Measurements from ENCODE around the gene UBASH3B.
A peak's percentile ranks its signal among the peaks of the same experiment; 100 is the strongest.
"Not testable (repeated sequence)": the region's sequence is repeated elsewhere in the genome, so short reads cannot be mapped to it uniquely, and the experiment has no call there.

UBASH3B gene, protein sequence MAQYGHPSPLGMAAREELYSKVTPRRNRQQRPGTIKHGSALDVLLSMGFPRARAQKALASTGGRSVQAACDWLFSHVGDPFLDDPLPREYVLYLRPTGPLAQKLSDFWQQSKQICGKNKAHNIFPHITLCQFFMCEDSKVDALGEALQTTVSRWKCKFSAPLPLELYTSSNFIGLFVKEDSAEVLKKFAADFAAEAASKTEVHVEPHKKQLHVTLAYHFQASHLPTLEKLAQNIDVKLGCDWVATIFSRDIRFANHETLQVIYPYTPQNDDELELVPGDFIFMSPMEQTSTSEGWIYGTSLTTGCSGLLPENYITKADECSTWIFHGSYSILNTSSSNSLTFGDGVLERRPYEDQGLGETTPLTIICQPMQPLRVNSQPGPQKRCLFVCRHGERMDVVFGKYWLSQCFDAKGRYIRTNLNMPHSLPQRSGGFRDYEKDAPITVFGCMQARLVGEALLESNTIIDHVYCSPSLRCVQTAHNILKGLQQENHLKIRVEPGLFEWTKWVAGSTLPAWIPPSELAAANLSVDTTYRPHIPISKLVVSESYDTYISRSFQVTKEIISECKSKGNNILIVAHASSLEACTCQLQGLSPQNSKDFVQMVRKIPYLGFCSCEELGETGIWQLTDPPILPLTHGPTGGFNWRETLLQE

DNA sequence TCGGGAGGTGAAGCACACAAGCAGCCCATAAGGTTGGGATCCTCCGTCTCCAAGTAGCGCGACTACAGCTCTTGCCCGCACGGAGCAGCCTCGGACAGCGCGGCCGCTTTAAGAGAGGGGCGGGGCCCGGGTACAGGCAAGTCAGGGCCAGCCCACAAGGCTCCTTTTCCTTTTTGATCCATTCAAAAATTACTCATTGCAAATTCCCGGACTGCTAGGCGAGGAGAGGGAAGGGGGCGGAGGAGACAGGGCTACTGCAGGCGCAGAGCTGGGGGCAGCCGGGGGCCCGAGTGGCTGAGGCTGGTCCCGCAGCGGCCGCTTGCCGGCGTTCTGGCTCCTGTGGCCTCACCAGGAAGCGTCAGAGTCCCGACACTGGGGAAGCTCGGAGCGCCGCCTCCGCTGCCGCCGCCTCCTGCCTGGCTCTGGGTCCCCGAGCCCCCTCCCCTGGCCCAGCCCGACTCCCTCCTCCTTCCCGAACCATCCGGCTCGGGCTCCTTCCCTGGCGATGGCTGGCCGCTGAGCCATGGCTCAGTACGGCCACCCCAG lies at the start of gene UBASH3B:
TSS of gene UBASH3B (plus strand) at position 196 of the 546 bp plus-strand sequence. CDS start at position 524, 328 bp downstream.
- DNase-seq = peak; percentile 54 to 64

DNA sequence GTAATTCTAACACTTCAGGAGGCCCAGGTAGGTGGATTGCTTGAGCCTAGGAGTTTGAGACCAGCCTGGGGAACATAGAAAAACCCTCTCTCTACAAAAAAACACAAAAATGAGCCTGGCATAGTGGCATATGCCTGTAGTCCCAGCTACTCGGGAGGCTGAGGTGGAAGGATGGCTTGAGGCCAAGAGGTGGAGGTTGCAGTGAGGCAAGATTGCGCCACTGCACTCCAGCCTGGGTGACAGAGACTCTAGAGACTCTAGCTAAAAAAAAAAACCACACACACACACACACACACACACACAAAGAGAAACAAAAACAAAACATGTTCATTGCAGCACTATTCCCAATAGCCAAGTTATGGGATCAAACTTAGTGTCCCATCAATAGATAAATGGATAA lies 48.4 kb upstream of the UBASH3B start:
- not testable (repeated sequence) for DNase-seq

DNA sequence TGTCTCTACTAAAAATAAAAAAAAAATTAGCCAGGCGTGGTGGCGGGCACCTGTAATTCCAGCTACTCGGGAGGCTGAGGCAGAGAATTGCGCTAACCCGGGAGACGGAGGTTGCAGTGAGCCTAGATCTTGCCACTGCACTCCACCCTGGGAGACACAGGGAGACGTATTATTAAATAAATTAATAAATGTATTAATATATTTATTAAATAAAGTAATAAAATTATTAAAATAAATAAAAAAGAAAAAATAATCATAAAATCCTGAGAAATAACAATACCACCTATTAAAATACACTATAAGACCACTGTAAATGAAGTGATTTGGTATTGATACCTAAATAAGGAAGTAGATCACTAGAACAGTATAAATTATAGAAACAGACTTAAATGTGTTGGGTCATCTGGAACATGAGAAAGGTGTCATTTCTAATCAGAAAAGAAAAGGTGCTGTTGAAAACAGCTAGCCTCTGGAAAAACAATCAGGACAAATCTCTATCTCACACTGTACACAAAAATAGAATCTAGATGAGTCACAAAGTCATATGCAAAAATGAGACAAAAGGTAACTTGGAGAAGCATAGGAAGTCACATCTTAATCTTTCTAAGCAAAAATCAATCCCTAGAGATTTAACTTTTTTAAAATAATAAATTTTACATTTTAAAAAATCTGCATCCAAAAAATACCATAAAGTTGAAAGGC lies 43.2 kb upstream of the UBASH3B start:
- no peak for DNase-seq

DNA sequence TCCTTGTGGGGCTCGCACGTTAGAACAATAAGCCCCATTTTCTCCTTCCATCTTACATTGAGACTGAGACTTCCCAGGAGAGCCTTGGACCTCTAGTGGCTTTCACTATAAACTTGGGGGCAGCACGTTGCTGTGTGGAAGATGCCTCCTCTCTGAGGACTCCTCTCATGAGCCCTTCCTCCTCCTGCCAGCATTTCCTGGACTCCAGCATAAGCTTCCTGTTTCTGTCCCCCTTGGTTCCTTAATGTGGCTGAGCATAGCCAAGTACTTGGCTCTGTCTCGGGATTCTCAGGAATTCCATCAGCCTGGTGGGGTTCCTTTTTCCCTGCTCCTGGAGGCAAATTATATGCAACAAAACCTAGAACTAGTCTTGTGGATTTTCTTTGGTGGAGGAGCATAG lies 38.8 kb upstream of the UBASH3B start:
- no peak for DNase-seq

DNA sequence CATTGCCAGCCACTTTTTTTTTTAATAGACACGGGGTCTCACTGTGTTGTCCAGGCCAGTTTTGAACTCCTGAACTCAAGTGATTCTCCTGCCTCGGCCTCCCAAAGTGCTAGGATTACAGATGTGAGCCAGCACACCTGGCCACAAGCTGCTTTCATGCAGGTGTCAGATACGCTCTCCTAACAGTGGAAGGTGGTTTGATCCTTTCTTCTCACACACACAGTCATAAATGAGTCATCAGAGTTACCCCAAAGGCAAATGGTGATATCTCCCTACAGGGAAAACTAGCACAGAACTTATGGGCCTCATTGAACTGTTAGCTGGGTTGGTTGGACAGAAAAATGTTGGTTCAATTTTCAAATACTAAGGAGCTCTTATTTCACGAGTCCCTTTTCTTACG lies 38.2 kb upstream of the UBASH3B start:
- DNase-seq = no peak

DNA sequence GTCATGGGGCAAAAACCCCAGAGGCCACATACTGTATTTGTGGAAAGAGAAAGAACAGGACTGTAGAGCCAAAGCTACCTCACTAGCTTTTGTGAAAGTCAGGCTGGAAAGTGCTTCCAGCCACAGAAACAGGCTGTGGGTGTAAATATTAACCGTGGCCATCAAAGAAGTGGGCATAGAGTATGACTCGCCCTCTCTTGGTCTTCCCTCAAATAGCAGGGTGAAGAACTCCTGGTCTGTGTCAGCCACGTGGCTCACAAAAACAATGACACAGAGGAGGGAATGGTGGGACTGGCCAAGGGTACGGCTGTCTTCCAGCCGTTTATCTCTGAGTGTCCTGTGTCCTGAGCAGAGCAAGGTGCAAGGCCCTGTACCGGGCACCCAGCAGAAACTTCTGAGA lies 37.6 kb upstream of the UBASH3B start:
- no peak for DNase-seq

DNA sequence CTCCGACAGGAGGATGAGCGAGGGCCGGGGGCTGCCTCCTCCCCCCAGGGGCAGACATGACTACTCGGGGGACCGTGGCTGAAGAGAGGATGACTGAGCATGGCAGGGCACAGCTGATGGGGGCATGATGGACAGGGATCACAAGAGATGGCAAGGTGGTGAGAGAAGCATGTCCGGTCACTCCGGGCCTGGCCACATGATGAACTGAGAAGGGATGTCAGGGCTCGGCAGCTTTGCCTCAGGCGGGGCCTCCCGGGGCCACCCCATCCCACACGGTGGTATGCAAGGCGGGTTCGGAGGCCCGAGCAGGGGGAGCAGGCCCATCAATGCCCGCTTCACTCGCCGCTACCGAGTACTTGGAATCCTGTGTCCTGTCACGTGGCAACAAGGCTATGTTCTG lies 36.6 kb upstream of the UBASH3B start:
- no peak for DNase-seq

DNA sequence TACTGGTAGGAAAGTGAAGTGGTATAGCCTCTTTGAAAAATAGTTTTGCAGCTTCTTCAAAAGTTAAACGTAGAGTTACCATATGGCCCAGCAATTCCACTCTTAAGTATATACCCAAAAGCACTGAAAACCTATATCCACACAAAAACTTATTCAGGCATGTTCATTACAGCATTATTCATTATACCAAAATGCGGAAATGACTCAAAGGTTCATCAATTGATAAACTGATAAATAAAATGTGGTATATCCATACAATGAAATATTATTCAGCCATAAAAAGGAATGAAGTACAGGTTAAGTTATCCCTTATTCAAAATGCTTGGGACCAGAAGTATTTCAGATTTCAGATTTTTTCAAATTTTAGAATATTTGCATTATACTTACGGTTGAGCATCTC lies 35.8 kb upstream of the UBASH3B start:
- no peak for DNase-seq

DNA sequence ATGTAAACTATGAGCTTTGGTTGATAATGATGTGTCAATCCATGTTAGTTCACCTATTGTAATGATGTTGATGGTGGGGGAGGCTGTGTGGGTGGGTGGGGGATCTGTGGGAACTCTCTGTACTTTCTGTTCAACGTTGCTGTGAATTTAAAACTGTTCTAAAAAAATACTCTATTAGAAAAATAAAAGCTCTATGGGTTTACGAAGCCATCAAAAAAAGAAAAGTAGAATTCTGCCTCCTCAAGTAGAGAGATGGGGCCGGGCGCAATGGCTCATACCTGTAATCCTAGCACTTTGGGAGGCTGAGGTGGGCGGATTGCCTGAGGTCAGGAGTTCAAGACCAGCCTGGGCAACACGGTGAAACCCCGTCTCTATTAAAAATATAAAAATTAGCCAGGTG lies 30.0 kb upstream of the UBASH3B start:
- not testable (repeated sequence) for DNase-seq

DNA sequence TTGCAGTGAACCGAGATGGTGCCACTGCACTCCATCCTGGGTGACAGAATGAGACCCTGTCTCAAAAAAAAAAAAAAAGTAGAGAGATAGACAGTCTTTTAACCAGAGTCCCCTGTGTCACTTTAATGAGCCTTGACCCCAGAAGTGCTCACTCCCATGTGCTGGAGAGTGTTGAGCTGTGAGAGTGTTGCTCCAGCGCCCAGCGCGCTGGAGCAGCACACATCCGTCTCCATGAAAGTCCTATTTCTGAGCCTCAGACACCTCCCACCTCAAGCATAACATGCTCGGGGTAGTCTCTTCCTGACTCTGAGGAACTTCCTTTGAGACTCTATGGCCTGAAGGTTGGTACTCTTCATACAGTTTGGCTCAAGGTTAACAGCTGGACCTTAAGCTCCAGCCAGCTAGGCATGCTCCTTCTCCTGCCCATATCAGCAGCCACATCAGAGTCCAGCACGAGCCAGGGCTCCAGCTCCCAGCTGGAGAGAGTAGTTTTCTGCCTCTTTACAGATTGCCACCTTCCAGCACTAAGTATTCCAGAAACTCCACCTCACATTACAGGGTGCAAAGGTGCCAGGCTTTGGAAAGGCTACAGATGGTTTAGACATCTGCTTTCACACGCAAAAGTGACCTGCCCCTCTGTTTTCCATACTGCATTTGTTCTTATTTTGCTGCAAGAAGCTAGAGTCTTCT lies 29.4 kb upstream of the UBASH3B start:
- DNase-seq = no peak

DNA sequence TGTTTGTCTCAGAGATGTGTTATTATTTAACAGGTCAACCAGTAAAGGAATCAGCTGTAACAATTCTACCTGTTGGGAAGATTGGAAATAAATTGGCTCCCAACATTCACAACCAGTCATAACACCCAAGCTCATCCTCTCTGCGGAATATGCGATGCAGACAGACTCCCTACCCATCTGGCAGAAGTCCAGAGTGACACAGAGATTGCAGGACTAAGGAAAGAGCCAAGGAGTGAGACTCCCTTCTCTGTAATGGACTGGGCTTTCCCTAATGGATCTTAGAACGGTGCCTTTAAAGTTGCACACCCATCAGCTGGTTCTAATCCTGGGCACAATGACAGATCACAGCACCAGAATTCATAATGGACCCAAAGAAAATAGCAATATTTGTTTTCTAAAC lies 27.8 kb upstream of the UBASH3B start:
- no peak for DNase-seq

DNA sequence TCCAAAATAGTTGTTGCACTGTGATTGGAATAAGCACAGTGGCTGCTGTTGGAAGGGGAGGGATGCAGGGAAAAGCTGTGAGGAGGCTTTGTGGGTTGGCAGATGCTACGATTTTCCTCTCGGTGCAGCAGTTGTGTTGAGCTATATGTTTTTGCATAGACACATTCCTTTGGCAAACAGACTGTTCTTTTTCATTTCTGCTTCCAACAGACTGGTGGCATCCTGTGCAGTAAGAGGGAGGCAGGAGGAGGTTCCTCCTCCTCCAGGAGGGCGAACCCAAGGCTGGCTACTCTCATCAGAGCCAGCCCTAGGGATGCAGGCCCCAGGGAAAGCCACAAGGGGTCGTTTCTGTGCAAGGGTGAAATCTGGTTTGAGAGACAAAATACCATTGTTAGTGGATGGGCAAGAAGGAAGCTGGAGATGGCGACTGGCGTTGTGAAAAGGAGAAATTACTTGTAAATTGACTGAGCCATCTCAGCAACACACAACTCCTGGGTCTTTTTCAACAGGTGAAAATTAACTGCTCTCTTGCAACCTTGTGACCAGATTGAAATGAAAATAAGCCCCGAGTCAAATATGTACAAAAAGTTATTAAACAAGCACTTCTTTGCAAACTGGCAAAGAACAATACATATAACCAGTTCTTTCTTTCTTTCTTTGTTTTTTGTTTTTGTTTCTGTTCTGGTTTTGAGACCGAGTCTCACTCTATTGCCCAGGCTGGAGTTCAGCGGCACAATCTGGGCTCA lies 26.5 kb upstream of the UBASH3B start:
- peak; percentile 75 to 82 for DNase-seq

DNA sequence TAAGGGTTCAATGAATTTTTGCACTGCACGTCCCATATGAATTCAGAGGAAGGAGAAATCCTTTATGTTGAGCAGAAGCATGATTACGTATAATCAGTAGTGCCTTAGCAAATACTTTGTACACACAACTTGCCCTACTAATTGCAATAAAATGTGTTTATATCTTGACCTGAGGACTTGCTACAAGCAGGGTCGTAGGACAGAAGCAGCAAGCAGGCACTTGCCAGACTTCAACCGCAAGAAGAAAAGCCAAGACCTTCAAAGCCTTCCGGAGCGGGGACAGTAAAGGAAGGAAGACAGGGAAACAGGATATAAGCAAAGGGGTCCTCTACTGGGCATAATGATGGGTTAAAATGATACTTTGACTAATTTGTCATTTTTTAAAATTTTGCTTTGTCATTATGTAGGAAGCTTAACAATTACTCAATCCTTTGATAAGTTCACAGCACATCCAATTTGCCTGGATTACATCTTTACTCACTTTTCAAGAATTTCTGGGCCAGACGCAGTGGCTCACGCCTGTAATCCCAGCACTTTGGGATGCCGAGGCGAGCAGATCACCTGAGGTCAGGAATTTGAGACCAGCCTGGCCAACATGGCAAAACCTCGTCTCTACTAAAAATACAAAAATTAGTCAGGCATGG lies 23.2 kb upstream of the UBASH3B start:
- DNase-seq = no peak

DNA sequence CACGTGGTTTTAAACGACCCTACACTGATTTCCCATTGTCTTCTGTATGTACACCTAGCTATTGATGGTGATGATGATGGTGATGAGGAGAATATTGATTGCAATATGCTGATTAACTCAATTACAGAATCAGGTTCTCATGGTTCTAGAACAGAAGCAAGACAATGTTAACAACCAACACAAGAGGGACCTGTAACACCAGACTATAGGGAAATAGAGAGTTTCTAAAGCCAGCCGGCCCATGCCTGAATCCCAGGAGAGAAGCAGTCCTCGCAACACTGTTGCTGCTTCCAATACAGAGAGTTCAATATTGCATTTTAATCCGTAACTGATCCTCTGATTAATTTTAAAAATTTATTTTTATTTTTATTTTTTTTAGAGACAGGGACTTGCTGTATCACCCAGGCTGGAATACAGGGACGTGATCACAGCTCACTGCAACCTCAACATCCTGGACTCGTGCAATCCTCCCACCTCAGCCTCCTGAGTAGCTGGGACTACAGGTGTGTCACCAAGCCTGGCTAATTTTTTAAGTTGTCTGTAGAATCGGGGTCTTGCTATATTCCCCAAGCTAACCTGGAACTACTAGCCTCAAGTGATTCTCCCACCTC lies 22.2 kb upstream of the UBASH3B start:
- DNase-seq = peak; percentile 3 to 64

DNA sequence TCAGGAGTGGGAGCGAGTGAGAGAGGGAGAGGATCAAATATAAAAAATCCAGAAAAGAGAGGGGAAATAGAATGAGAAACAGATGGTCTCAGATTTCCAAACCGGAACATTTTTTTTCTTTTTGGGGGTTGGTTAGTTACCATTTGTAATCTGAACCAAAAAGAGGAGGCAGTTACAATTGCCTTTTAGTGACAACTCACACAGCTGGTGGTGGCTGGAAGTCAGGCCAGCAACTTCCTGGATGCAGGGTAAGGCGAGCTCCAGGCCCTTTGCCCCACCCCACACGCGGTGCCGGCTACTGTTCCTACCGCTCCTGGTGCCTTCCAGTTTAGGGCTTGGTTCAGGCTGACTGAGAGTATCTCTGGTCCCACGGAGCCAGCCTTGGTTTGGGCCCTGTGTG lies 21.0 kb upstream of the UBASH3B start:
- DNase-seq = no peak

DNA sequence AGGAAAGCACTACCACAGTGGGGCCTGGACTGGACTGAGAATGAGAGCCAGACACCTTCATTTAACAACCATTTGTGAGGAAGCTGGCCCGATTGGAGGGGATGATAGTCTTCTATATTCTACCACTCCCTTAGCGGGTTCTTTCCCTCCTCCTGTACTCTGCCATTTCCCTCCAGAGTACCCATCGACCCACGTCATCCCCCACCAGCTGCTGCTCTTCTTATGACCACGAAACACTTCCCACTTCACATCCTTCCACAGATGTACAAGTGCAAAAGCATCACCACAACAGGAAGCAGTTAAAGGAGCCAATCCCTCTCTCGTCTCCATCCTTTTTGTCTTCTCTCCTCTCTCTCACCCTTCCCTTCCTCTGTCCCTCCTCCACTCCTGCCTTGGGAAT lies 18.0 kb upstream of the UBASH3B start:
- no peak for DNase-seq

DNA sequence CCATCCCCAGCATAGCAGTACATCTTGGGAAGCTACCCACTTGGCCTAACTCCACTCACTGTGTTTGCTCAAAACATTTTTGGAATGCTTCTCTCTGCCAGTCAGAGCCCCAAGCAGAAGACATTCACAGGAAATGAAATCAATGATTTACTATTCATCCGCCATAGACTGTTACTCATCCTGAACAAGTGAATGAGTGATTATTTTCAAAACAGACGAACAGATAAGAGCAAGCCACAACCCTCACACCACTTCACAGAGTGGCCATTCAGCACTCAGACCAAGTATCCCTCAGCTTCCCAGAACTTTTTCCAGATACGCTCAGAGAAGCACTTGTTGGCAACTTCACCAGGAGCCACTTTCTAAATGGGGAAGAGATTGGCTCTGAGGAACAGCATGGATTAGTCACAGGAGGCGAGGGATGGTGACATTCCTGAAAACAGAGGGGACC lies 13.0 kb upstream of the UBASH3B start:
- no peak for DNase-seq

DNA sequence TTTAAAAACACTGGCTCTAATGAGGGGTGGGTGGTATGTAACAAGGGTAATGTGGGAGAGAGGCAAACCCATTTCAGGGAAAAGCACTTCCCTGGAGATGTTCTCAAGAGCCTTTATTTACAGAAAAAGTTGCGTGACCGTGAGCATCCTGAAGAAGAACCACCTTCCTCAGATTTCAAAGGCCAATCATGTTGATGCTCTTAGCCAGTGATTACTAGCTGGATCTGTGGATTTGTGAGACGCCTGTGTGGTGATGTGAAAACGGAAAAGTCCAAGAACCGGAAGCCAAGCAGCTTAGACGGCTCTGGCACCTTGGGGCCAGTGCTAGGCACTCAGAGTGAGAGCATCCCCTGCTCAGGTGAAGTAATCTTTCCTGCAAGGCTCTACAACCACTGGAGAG lies 12.6 kb upstream of the UBASH3B start:
- DNase-seq = no peak

DNA sequence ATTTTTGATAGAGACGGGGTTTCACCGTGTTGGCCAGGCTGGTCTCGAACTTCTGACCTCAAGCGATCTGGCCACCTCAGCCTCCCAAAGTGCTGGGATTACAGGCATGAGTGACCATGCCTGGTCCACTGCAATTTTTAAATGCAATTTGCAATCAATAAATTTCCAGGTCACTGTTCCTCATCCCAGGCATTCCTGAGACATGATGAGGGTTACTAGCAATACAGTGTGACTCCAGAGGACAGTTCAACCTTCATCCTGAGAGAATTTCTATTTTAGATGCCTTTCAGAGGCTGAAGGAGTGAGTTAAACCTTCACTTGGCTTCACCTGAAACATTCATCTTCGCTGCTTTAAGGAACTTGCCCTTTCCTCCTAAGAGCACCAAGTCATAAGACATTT lies 9.7 kb upstream of the UBASH3B start:
- no peak for DNase-seq

DNA sequence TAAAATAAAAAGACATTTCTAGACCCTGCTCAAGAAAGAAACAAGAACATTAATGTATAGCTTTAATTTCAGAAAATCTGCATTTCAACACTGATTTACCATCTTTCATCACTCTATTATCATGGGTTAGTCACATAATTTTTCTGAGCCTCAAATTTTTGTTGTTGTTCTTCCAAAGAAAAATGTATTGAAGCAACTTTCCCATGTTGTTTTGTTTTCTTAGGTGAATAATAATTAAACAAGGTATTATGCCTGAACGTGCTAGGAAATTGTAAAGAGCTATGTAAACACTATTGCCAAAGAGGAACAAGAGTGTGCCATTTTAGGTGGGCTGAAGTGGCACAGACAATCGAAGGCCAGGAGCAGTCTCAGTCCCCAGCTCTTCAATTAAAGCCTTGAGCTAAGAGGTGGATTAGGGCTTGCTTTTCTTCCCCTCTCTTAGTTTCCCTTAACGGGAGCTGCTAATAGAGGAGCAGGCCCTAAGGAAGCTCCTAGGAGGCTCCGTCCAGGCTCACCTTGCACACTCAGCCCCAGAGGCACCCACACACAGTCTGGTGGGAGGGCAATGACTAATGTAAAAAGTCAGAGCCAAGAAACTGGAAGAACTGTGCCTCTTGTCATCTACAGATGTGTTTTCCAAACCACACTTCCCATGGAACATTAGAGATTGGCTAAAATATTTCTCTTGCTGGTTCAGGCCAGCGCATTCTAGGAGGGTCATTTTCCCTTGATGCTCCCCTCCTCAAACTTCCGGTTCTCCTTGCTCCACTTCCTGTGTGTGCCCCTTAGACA lies 8.8 kb upstream of the UBASH3B start:
- DNase-seq = no peak

All from hippocampal formation (tissue), 2 donors.